B cell (primary cell): ENCODE data around the gene CBX6. TPM values are rescaled to one million over a fixed set of nuclear protein-coding genes. Genes with fewer than 3 reads are reported as not detected.

ENCODE experiments used
- ATAC-seq: fragments of 200-7000 bp; cut with Tn5 transposase; one replicate; pipeline ENCODE4 v1.10.0; 2021; ENCODE audit warnings: low read depth, mild to moderate bottlenecking, moderate number of reproducible peaks, moderate library complexity
- CTCF ChIA-PET: fragments of 350-600 bp; sonication (Branson Sonifier 250); formaldehyde crosslinking; loops from one replicate; lab custom pipeline; 2021; ENCODE audit warnings: antibody characterized with exemption, inconsistent platforms; lab: Charles Lee
- POLR2A ChIA-PET: fragments of 350-600 bp; sonication (Branson Sonifier 250); formaldehyde crosslinking; loops from one replicate; lab custom pipeline; 2021; ENCODE audit warnings: antibody characterized with exemption; lab: Charles Lee
- DNase-seq: peaks from one replicate; pipeline ENCODE4 v3.0.0; 2013
- H2AFZ ChIP-seq: 2 replicates; pipeline ENCODE4 v1.6.1; 2012; ENCODE audit warnings: mild to moderate bottlenecking, low read depth, low read length; ENCODE audit not compliant: insufficient read depth, poor library complexity, severe bottlenecking
- H3K27ac ChIP-seq, 2 donors: 1 replicate in 1 of 2; 2 replicates in 1 of 2; pipeline ENCODE4 v1.5.1; 2012 to 2013; ENCODE audit warnings: low read length in 2 of 2, mild to moderate bottlenecking in 2 of 2, moderate library complexity in 1 of 2
- H3K27me3 ChIP-seq, 4 experiments: fragments of 200-600 bp in 1 of 4; sonication (generic) in 1 of 4; replicated peaks in 1 of 4; 1 replicate in 2 of 4; 2 replicates in 2 of 4; pipeline versions ENCODE4 v1.6.1 to v1.7.0; 2013 to 2016; ENCODE audit warnings: low read length in 3 of 4, mild to moderate bottlenecking in 2 of 4, mixed read lengths in 1 of 4, moderate library complexity in 1 of 4; ENCODE audit not compliant: insufficient read depth in 4 of 4, control insufficient read depth in 3 of 4; ENCODE audit errors: control extremely low read depth in 1 of 4
- H3K36me3 ChIP-seq, 2 experiments: replicated peaks in 1 of 2; 1 replicate in 1 of 2; 2 replicates in 1 of 2; pipeline versions ENCODE4 v1.6.1 to v1.7.1; 2013; ENCODE audit warnings: low read length in 1 of 2; ENCODE audit not compliant: insufficient read depth in 2 of 2, control insufficient read depth in 1 of 2; ENCODE audit errors: control extremely low read depth in 1 of 2, extremely low read depth in 1 of 2
- H3K4me1 ChIP-seq, 2 donors: fragments of 200-600 bp in 1 of 2; sonication (generic) in 1 of 2; 1 replicate in 1 of 2; 2 replicates in 1 of 2; pipeline versions ENCODE4 v1.5.1 to v1.6.1; 2013 to 2017; ENCODE audit warnings: low read length in 2 of 2; ENCODE audit not compliant: control insufficient read depth in 2 of 2, insufficient read depth in 2 of 2
- H3K4me2 ChIP-seq: replicated peaks from 2 replicates; pipeline ENCODE3; 2012; ENCODE audit warnings: mild to moderate bottlenecking, low read depth, low read length; ENCODE audit not compliant: poor library complexity, severe bottlenecking
- H3K4me3 ChIP-seq, 5 experiments: fragments of 200-600 bp in 1 of 5; sonication (generic) in 1 of 5; 1 replicate in 3 of 5; 2 replicates in 2 of 5; pipeline versions ENCODE4 v1.5.1 to v1.7.0; 2011 to 2016; ENCODE audit warnings: low read length in 4 of 5, mild to moderate bottlenecking in 4 of 5, low read depth in 2 of 5, control low read depth in 1 of 5, moderate library complexity in 1 of 5; ENCODE audit not compliant: insufficient read depth in 1 of 5; ENCODE audit errors: control extremely low read depth in 1 of 5, extremely low read depth in 1 of 5
- H3K79me2 ChIP-seq: fragments of 200-600 bp; sonication (generic); one replicate; pipeline ENCODE4 v1.6.0; 2016; ENCODE audit warnings: low read length; ENCODE audit not compliant: control insufficient read depth, insufficient read depth
- H3K9ac ChIP-seq: fragments of 200-600 bp; sonication (generic); 2 replicates; pipeline ENCODE4 v1.6.1; 2017; ENCODE audit warnings: mild to moderate bottlenecking, low read length, moderate library complexity
- H3K9me3 ChIP-seq, 3 donors: one replicate each; pipeline versions ENCODE4 v1.6.1 to v1.7.1; 2013; ENCODE audit warnings: low read length in 2 of 3; ENCODE audit not compliant: control insufficient read depth in 2 of 3, insufficient read depth in 1 of 3; ENCODE audit errors: control extremely low read depth in 1 of 3
- H4K20me1 ChIP-seq: 2 replicates; pipeline ENCODE4 v1.6.0; 2012; ENCODE audit warnings: mild to moderate bottlenecking, low read length; ENCODE audit not compliant: insufficient read depth, control insufficient read depth, poor library complexity, severe bottlenecking
- H3K27ac Mint-ChIP-seq: one replicate; pipeline ENCODE4 v1.8.0; 2021; ENCODE audit warnings: mixed read lengths
- H3K27me3 Mint-ChIP-seq: one replicate; pipeline ENCODE4 v1.8.0; 2021; ENCODE audit warnings: mixed read lengths
- H3K4me1 Mint-ChIP-seq: one replicate; pipeline ENCODE4 v1.8.0; 2021; ENCODE audit warnings: mixed read lengths
- H3K4me3 Mint-ChIP-seq: one replicate; pipeline ENCODE4 v1.8.0; 2021; ENCODE audit warnings: mixed read lengths
- H3K9me3 Mint-ChIP-seq: one replicate; pipeline ENCODE4 v1.8.0; 2022; ENCODE audit warnings: mixed read lengths; ENCODE audit not compliant: insufficient read depth
- EZH2 ChIP-seq: IDR thresholded peaks from 2 replicates; pipeline ENCODE4 v1.6.1; 2012; ENCODE audit warnings: borderline replicate concordance, low read depth, mild to moderate bottlenecking, moderate library complexity, low read length; ENCODE audit not compliant: insufficient read depth, poor library complexity, severe bottlenecking
- WGBS: methylation state at CpG from one replicate; pipeline ENCODE4 v1.1.5; 2013; ENCODE audit warnings: missing lambda C conversion rate; ENCODE audit not compliant: insufficient coverage; 5-methylcytosine and 5-hydroxymethylcytosine counted together
- intact Hi-C: fragments of 100-400 bp; cut with micrococcal nuclease; formaldehyde crosslinking; loops from one replicate; pipeline ENCODE4 v1.10.0; 2022
- polyA plus RNA-seq: library from polyadenylated mRNA; depleted of rRNA; stranded (reverse); fragments of >200 nt; gene quantifications from 2 replicates; pipeline ENCODE4 v1.2.3, GENCODE V29; 2012
- total RNA-seq, 2 donors: library from RNA; stranded (reverse); fragments of 120-200 nt in 1 of 2; gene quantifications; 1 replicate in 1 of 2; 2 replicates in 1 of 2; pipeline versions ENCODE4 v1.2.3 to v1.2.4, GENCODE V29; 2013 to 2022
- TF ChIP-seq, protein P1 (sequence below): fragments of 200-600 bp; IDR thresholded peaks from one replicate; pipeline ENCODE4 v1.8.0; 2022; ENCODE audit warnings: antibody characterized with exemption, mild to moderate bottlenecking

The CBX6 gene
- total and polyA plus RNA-seq, 2 donors (not counting 1 experiment from before 2014, with no cell fraction given) = 14.9 to 55.1 TPM

DNA sequence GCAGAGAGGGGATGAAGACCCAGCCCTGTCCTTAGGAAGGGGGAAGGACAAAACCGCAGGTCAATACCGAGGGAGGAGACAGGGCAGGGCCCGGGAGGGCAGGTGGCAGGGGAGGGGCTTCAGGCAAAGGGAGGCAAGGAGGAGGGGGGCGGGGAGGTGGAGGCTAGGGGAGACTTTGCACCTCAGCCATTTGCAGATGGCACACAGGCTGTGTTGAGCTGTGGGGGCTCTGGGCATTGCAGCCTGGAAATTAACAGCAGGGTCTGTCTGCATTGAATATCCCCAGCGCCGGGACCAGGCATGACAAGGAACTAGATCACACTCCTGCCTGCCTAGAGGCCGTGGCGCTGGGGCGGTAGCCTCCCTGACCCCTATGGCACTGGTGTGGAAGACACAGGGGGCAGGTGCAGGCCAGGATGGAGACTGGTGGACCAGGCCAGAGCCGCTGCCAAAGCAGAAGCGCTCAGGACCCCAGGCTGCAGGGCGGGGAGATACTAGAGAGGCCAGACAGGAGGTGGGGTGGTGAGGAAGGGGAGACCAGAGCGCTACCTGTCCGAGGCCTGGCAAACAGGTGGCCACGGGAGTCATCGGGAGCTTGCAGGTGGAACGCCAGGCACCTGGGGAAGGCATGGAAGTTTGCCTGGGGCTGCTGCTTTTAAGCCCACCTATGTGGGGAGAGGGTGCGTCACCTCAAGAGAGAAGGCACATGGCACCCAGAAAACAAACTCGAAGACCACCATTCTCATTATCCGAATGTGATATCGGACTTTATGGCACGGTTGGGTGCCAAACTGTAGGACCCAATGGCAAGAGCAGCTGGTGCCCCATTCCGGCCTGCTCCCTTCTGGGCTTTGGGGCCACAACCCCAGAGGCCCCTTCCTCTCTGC is 11.5 kb downstream of the CBX6 start:
- no peak overlapping the region for H3K27ac ChIP-seq
- peaks cover 8% of the 10 kb centered on the region for H3K79me2 ChIP-seq
- intact Hi-C loops = no loop called here
- DNase-seq (no peak), ATAC-seq (no peak)
- ChIA-PET CTCF (interaction anchor here (0.9 to 1.1 kb wide), 2 partner anchors 10 to 16 kb away, joined by 3 read pairs; no protein-coding TSS in a partner anchor), POLR2A (interaction anchor here (0.7 kb wide), 1 partner anchor 660 kb away, joined by 11 read pairs; the partner anchor contains the start of gene ATF4)
- H3K4me1 Mint-ChIP-seq = peaks cover 4% of the 10 kb centered on the region
- peaks cover 6% of the 10 kb centered on the region for H3K27me3 Mint-ChIP-seq
- no peak overlapping the region for H3K4me2 ChIP-seq
- H3K27ac Mint-ChIP-seq = no peak overlapping the region
- no peaks in the 10 kb centered on the region for H3K27me3 ChIP-seq
- no peaks in the 10 kb centered on the region for H3K9me3 ChIP-seq
- TF ChIP-seq EZH2 = no peak
- TF ChIP-seq, protein P1, sequence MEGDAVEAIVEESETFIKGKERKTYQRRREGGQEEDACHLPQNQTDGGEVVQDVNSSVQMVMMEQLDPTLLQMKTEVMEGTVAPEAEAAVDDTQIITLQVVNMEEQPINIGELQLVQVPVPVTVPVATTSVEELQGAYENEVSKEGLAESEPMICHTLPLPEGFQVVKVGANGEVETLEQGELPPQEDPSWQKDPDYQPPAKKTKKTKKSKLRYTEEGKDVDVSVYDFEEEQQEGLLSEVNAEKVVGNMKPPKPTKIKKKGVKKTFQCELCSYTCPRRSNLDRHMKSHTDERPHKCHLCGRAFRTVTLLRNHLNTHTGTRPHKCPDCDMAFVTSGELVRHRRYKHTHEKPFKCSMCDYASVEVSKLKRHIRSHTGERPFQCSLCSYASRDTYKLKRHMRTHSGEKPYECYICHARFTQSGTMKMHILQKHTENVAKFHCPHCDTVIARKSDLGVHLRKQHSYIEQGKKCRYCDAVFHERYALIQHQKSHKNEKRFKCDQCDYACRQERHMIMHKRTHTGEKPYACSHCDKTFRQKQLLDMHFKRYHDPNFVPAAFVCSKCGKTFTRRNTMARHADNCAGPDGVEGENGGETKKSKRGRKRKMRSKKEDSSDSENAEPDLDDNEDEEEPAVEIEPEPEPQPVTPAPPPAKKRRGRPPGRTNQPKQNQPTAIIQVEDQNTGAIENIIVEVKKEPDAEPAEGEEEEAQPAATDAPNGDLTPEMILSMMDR = no peak
- no peak overlapping the region for H2AFZ ChIP-seq
- no peak overlapping the region for H3K9ac ChIP-seq
- 85% methylated on average over 23 of the region's 23 CpGs for WGBS
- no peaks in the 10 kb centered on the region for H3K4me1 ChIP-seq
- peaks cover 26% of the 10 kb centered on the region for H4K20me1 ChIP-seq
- H3K36me3 ChIP-seq = peaks cover 0 to 8% of the 10 kb centered on the region in 2 experiments
- H3K4me3 Mint-ChIP-seq = no peak overlapping the region
- no peak overlapping the region for H3K4me3 ChIP-seq
- no peaks in the 10 kb centered on the region for H3K9me3 Mint-ChIP-seq
